Fibroblast of villous mesenchyme (primary cell): Measurements from ENCODE around the gene HSD17B4. TPM values are rescaled to one million over a fixed set of nuclear protein-coding genes. Genes with fewer than 3 reads are reported as not detected.
A peak's percentile ranks its signal among the peaks of the same experiment; 100 is the strongest.

Source experiments
- DNase-seq: peaks from one replicate; pipeline ENCODE4 v3.0.0-alpha.2; 2010; ENCODE audit warnings: low read depth
- H3K4me3 ChIP-seq: 2 replicates; pipeline ENCODE4 v1.5.1; 2011; ENCODE audit warnings: low read depth, mild to moderate bottlenecking, low read length
- total RNA-seq: library from RNA; depleted of rRNA; stranded (reverse); fragments of >200 nt; gene quantifications from 2 replicates; pipeline ENCODE4 v1.2.3, GENCODE V29; 2012
- TF ChIP-seq, protein P1 (sequence below): IDR thresholded peaks from 2 replicates; pipeline ENCODE4 v1.5.1; 2012; ENCODE audit warnings: low read depth, mild to moderate bottlenecking, low read length; ENCODE audit not compliant: insufficient read depth

Gene HSD17B4, protein sequence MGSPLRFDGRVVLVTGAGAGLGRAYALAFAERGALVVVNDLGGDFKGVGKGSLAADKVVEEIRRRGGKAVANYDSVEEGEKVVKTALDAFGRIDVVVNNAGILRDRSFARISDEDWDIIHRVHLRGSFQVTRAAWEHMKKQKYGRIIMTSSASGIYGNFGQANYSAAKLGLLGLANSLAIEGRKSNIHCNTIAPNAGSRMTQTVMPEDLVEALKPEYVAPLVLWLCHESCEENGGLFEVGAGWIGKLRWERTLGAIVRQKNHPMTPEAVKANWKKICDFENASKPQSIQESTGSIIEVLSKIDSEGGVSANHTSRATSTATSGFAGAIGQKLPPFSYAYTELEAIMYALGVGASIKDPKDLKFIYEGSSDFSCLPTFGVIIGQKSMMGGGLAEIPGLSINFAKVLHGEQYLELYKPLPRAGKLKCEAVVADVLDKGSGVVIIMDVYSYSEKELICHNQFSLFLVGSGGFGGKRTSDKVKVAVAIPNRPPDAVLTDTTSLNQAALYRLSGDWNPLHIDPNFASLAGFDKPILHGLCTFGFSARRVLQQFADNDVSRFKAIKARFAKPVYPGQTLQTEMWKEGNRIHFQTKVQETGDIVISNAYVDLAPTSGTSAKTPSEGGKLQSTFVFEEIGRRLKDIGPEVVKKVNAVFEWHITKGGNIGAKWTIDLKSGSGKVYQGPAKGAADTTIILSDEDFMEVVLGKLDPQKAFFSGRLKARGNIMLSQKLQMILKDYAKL
- total RNA-seq = 128 and 183 TPM in 2 replicates

DNA sequence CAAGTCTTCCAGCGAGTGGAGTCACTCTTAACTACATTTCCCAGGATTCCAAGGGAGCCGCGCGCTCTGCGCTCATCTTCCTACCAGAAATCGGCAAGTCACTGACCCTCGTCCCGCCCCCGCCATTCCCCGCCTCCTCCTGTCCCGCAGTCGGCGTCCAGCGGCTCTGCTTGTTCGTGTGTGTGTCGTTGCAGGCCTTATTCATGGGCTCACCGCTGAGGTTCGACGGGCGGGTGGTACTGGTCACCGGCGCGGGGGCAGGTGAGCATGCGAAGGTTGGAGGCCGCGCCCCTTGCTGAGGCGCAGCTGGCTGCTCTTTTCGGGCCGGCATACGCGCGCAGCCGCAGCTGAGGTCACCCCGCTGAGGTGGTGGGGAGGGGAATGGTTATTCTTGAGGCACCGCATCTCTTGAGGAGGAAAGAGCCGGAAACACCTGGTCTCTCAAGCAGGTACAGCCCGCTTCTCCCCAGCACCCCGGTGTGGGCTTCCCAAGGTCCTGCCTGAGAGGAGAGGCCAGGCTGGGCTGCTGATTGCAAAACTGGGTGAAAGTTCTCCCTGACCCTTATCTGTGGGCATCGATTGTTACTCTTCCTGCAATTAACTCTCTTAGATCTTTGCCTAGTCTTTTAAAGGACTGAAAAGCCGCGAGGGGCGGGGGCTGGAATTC lies at the start of gene HSD17B4:
TSS of gene HSD17B4 (plus strand) at position 125 of the 667 bp plus-strand sequence. CDS start at position 204, 79 bp downstream.
- peak within 1 kb of the TSS; percentile 84 for H3K4me3 ChIP-seq
- TF ChIP-seq, protein P1, sequence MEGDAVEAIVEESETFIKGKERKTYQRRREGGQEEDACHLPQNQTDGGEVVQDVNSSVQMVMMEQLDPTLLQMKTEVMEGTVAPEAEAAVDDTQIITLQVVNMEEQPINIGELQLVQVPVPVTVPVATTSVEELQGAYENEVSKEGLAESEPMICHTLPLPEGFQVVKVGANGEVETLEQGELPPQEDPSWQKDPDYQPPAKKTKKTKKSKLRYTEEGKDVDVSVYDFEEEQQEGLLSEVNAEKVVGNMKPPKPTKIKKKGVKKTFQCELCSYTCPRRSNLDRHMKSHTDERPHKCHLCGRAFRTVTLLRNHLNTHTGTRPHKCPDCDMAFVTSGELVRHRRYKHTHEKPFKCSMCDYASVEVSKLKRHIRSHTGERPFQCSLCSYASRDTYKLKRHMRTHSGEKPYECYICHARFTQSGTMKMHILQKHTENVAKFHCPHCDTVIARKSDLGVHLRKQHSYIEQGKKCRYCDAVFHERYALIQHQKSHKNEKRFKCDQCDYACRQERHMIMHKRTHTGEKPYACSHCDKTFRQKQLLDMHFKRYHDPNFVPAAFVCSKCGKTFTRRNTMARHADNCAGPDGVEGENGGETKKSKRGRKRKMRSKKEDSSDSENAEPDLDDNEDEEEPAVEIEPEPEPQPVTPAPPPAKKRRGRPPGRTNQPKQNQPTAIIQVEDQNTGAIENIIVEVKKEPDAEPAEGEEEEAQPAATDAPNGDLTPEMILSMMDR = no peak
- DNase-seq = peak; percentile 88

DNA sequence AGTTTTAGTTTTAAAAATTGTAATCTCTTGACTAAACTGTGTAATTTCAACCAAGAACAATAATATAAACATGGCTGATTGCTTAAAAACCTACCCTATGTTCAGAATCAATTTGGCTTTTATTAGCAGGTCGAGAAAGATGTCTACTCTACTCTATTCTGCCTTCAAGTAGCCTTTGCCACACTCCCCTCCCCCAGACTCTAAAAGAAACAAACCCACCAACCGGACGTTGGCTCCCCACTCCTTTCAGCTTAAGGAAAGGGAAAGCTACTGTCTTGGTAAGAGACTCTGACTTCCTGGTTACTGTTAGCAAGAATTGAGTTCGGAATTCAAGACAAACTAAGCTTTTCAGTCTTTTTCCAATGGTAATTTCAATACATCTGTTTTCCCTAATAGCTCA lies 49.7 kb upstream of the HSD17B4 start:
- no peak for DNase-seq
- H3K4me3 ChIP-seq = no peak overlapping the region
- TF ChIP-seq, protein P1 = no peak

DNA sequence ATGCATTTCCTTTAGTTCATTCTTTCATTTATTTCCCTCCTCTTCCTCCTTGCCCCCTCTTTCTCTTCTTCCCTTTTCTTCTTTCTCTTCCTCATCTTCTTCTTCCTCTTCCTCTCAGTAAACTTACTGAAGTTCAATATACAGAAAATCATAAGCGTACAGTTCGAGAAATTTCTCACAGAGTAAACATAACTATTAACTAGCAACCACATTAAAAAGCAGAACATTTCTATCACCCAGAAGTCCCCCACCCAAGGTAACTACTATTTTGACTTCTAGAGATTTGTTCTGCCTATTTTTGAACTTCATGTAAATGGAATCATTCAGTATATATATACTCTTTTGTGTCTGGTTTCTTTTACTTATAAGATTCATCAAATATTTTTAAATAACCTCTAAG lies 48.3 kb upstream of the HSD17B4 start:
- DNase-seq = no peak
- TF ChIP-seq, protein P1 = no peak
- no peak overlapping the region for H3K4me3 ChIP-seq

DNA sequence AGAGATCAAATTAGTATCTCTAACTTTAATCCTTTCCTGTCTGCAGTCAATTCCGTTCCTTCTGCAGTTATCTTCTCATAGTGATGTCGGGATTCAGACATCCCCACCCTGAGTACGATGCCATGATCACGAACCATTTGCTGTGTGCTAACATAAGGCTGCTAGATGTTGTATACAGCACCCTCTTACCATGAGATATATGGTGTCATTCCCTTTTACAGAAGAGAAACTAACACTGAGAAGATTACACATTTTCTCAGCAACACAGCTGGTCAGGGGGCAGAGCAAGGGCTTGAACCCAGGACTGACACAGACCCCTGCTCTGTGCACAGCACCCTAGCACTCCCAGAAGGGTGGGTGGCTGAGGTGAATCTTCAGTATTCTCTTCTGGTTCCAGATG lies 46.9 kb upstream of the HSD17B4 start:
- no peak for DNase-seq
- TF ChIP-seq, protein P1 = no peak
- H3K4me3 ChIP-seq = no peak overlapping the region

DNA sequence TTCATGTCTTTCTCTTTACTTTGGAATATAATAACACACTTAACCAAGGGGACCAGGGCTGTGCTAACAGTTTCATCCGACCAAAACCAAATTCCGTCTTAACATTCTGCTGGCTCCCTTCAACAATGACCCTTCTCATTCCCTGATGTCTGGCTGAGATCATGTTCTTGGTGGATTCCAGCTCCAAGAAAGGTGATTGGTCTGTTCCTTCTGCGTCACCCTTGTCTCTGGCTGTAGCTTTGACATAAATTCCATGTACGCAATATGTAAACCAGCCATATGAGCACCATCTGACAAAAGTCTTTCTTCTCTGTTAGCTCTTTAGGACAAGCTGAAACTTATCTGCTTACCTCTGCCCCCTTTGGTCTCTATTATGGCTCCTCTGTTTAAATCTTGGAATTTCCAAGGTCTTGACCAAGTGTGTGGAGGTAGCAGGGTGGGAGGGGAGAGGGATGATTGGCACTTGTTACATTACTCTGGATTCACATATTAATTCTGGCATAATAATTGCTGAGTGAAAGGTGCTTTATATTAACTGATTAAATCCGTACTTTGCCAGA lies 45.7 kb upstream of the HSD17B4 start:
- TF ChIP-seq, protein P1 = no peak
- DNase-seq = no peak
- H3K4me3 ChIP-seq = no peak overlapping the region

DNA sequence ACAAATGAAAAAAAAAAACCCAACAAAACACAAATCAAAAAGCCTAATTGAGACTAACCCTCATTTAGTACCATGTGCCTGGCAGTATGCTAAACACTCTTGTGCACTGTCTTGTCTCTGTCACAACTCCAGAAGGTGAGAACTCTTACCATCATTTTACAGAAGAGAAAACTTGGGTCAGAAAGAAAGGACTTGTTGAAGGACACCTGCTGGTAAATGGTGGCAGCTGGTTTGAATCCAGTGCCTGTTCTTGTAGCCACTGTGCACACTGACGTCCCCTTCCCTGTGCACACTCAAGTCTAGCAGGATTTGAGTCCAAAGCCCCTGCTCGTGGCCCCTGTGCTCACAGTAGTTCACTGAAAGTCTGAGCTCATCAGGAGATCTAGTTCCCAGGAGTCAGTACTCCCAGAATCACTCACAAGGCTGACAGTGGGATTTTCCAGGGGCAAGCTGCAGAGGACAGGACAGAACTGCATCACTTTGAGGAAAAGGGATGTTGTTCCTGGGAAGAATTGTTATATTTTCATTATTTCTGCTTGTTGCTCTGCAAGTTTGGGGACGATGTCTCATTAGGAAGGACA lies 43.0 kb upstream of the HSD17B4 start:
- no peak overlapping the region for H3K4me3 ChIP-seq
- TF ChIP-seq, protein P1 = no peak
- DNase-seq = no peak
